Measurements from ENCODE around the gene ALKBH8.
"Not testable (repeated sequence)": the region's sequence is repeated elsewhere in the genome, so short reads cannot be mapped to it uniquely, and the experiment has no call there.

ALKBH8 gene

GRCh38 chr11:107501713-107502112 lies 63.8 kb downstream of the ALKBH8 start:
- Mint-ChIP-seq H3K9me3 (peaks cover 16% of the 10 kb centered on the region), H3K36me3 (ENCODE audit: low read depth) (peaks cover 30% of the 10 kb centered on the region), H3K27me3 (ENCODE audit: low read depth) (no peaks in the 10 kb centered on the region), H3K4me3 (no peak overlapping the region), H3K27ac (no peak overlapping the region), H3K4me1 (ENCODE audit: low read depth) (no peaks in the 10 kb centered on the region)

GRCh38 chr11:107497371-107497770 lies 68.2 kb downstream of the ALKBH8 start:
- not testable (repeated sequence) for H3K27ac Mint-ChIP-seq; H3K36me3 Mint-ChIP-seq (ENCODE audit: low read depth); H3K4me1 Mint-ChIP-seq (ENCODE audit: low read depth); H3K4me3 Mint-ChIP-seq; H3K27me3 Mint-ChIP-seq (ENCODE audit: low read depth)
- H3K9me3 Mint-ChIP-seq: peaks cover 11% of the 10 kb centered on the region

GRCh38 chr11:107496011-107496410 lies 69.5 kb downstream of the ALKBH8 start:
- Mint-ChIP-seq H3K4me1 (ENCODE audit: low read depth) (no peaks in the 10 kb centered on the region), H3K4me3 (no peak overlapping the region), H3K9me3 (peaks cover under 1% of the 10 kb centered on the region), H3K36me3 (ENCODE audit: low read depth) (no peaks in the 10 kb centered on the region), H3K27ac (no peak overlapping the region), H3K27me3 (ENCODE audit: low read depth) (no peaks in the 10 kb centered on the region)

GRCh38 chr11:107494055-107494454 lies 71.5 kb downstream of the ALKBH8 start:
- Mint-ChIP-seq H3K4me3 (no peak overlapping the region), H3K36me3 (ENCODE audit: low read depth) (no peaks in the 10 kb centered on the region), H3K27ac (no peak overlapping the region), H3K27me3 (ENCODE audit: low read depth) (no peaks in the 10 kb centered on the region), H3K9me3 (no peaks in the 10 kb centered on the region), H3K4me1 (ENCODE audit: low read depth) (no peaks in the 10 kb centered on the region)

- Mint-ChIP-seq H3K4me1 (ENCODE audit: low read depth) (no peaks in the 10 kb centered on the region), H3K27me3 (ENCODE audit: low read depth) (no peaks in the 10 kb centered on the region), H3K27ac (no peak overlapping the region), H3K9me3 (no peaks in the 10 kb centered on the region), H3K4me3 (no peak overlapping the region), H3K36me3 (ENCODE audit: low read depth) (no peaks in the 10 kb centered on the region)
Measured at GRCh38 chr11:107493117-107493516, 72.4 kb downstream of the ALKBH8 start.

GRCh38 chr11:107490836-107491235 lies 74.7 kb downstream of the ALKBH8 start:
- Mint-ChIP-seq H3K27me3 (ENCODE audit: low read depth) (no peaks in the 10 kb centered on the region), H3K36me3 (ENCODE audit: low read depth) (no peaks in the 10 kb centered on the region), H3K27ac (no peak overlapping the region), H3K4me1 (ENCODE audit: low read depth) (no peaks in the 10 kb centered on the region), H3K4me3 (no peak overlapping the region), H3K9me3 (no peaks in the 10 kb centered on the region)

- no peak overlapping the region for H3K27ac Mint-ChIP-seq
- no peak overlapping the region for H3K4me3 Mint-ChIP-seq
- H3K36me3 Mint-ChIP-seq (ENCODE audit: low read depth): no peaks in the 10 kb centered on the region
- peaks cover 3% of the 10 kb centered on the region for H3K9me3 Mint-ChIP-seq
- H3K4me1 Mint-ChIP-seq (ENCODE audit: low read depth): no peaks in the 10 kb centered on the region
- peaks cover 6% of the 10 kb centered on the region for H3K27me3 Mint-ChIP-seq (ENCODE audit: low read depth)
Measured at GRCh38 chr11:107482234-107482633, 83.3 kb downstream of the ALKBH8 start.

- Mint-ChIP-seq H3K4me1 (ENCODE audit: low read depth) (no peaks in the 10 kb centered on the region), H3K4me3 (no peak overlapping the region), H3K36me3 (ENCODE audit: low read depth) (no peaks in the 10 kb centered on the region), H3K27me3 (ENCODE audit: low read depth) (peaks cover 11% of the 10 kb centered on the region), H3K9me3 (no peaks in the 10 kb centered on the region), H3K27ac (no peak overlapping the region)
Measured at GRCh38 chr11:107478922-107479321, 86.6 kb downstream of the ALKBH8 start.

- H3K9me3 Mint-ChIP-seq: no peaks in the 10 kb centered on the region
- no peaks in the 10 kb centered on the region for H3K36me3 Mint-ChIP-seq (ENCODE audit: low read depth)
- H3K27me3 Mint-ChIP-seq (ENCODE audit: low read depth): peaks cover 11% of the 10 kb centered on the region
- H3K27ac Mint-ChIP-seq: no peak overlapping the region
- no peaks in the 10 kb centered on the region for H3K4me1 Mint-ChIP-seq (ENCODE audit: low read depth)
- no peak overlapping the region for H3K4me3 Mint-ChIP-seq
Measured at GRCh38 chr11:107477820-107478219, 87.7 kb downstream of the ALKBH8 start.

- Mint-ChIP-seq H3K4me1 (ENCODE audit: low read depth) (no peaks in the 10 kb centered on the region), H3K36me3 (ENCODE audit: low read depth) (no peaks in the 10 kb centered on the region), H3K27ac (no peak overlapping the region), H3K9me3 (no peaks in the 10 kb centered on the region), H3K4me3 (no peak overlapping the region), H3K27me3 (ENCODE audit: low read depth) (peaks cover 14% of the 10 kb centered on the region)
Measured at GRCh38 chr11:107473792-107474191, 91.7 kb downstream of the ALKBH8 start.

GRCh38 chr11:107472966-107473365 lies 92.6 kb downstream of the ALKBH8 start:
- H3K4me3 Mint-ChIP-seq: no peak overlapping the region
- H3K27ac Mint-ChIP-seq: no peak overlapping the region
- H3K27me3 Mint-ChIP-seq (ENCODE audit: low read depth): peaks cover 10% of the 10 kb centered on the region
- H3K36me3 Mint-ChIP-seq (ENCODE audit: low read depth): no peaks in the 10 kb centered on the region
- no peaks in the 10 kb centered on the region for H3K4me1 Mint-ChIP-seq (ENCODE audit: low read depth)
- H3K9me3 Mint-ChIP-seq: no peaks in the 10 kb centered on the region

GRCh38 chr11:107468596-107468995 lies 96.9 kb downstream of the ALKBH8 start:
- no peak overlapping the region for H3K27ac Mint-ChIP-seq

GRCh38 chr11:107467696-107468095 lies 97.8 kb downstream of the ALKBH8 start:
- H3K27me3 Mint-ChIP-seq (ENCODE audit: low read depth): peaks cover 21% of the 10 kb centered on the region

More at GRCh38 chr11:107468596-107468995, 96.9 kb downstream of the ALKBH8 start:
- Mint-ChIP-seq H3K9me3 (peaks cover 12% of the 10 kb centered on the region), H3K4me1 (ENCODE audit: low read depth) (no peaks in the 10 kb centered on the region), H3K27me3 (ENCODE audit: low read depth) (peaks cover 13% of the 10 kb centered on the region), H3K4me3 (no peak overlapping the region), H3K36me3 (ENCODE audit: low read depth) (no peaks in the 10 kb centered on the region)

GRCh38 chr11:107466275-107466866 lies 99.2 kb downstream of the ALKBH8 start:
- not testable (repeated sequence) for H3K36me3 Mint-ChIP-seq (ENCODE audit: low read depth); H3K27ac Mint-ChIP-seq; H3K4me1 Mint-ChIP-seq (ENCODE audit: low read depth); H3K4me3 Mint-ChIP-seq
- peaks cover 16% of the 10 kb centered on the region for H3K9me3 Mint-ChIP-seq
- peaks cover 28% of the 10 kb centered on the region for H3K27me3 Mint-ChIP-seq (ENCODE audit: low read depth)

More at GRCh38 chr11:107467696-107468095, 97.8 kb downstream of the ALKBH8 start:
- Mint-ChIP-seq H3K27ac (no peak overlapping the region), H3K4me1 (ENCODE audit: low read depth) (no peaks in the 10 kb centered on the region), H3K36me3 (ENCODE audit: low read depth) (no peaks in the 10 kb centered on the region), H3K9me3 (peaks cover 16% of the 10 kb centered on the region), H3K4me3 (no peak overlapping the region)

- peaks cover 21% of the 10 kb centered on the region for H3K4me1 Mint-ChIP-seq (ENCODE audit: low read depth)
- peaks cover 11% of the 10 kb centered on the region for H3K27me3 Mint-ChIP-seq (ENCODE audit: low read depth)
- H3K9me3 Mint-ChIP-seq: no peaks in the 10 kb centered on the region
- peaks cover 6% of the 10 kb centered on the region for H3K36me3 Mint-ChIP-seq (ENCODE audit: low read depth)
- peak within 1 kb of the TSS; percentile 84 for H3K27ac Mint-ChIP-seq
- peak within 1 kb of the TSS; percentile 90 for H3K4me3 Mint-ChIP-seq
Measured at GRCh38 chr11:107457558-107458271, 107.8 kb downstream of the ALKBH8 start, which contains the start of gene CWF19L2. CWF19L2 (minus strand) TSS chr11:107457825; CDS start chr11:107457816, 9 bp downstream.
